ENCODE measurements around the gene GSTP1. TPM values are rescaled to one million over a fixed set of nuclear protein-coding genes. Genes with fewer than 3 reads are reported as not detected.

GSTP1 gene
- total and polyA plus RNA-seq, 8 donors, result 393 to 2,840 (median 647) TPM

GRCh38 chr11:67538306-67538705 lies 45.3 kb upstream of the GSTP1 start:
- H3K36me3 ChIP-seq, result no peaks in the 10 kb centered on the region
- TF ChIP-seq POLR2A (IDR thresholded peaks at IDR 0.05), result no peak
- no peak for TF ChIP-seq CTCF (IDR thresholded peaks at IDR 0.05)
- TF ChIP-seq POLR2AphosphoS5 (IDR thresholded peaks at IDR 0.05), result no peak
- no peak for TF ChIP-seq EP300 (IDR thresholded peaks at IDR 0.05)
- H3K4me3 ChIP-seq, result no peak overlapping the region
- peaks cover 0 to 16% (median 10%) of the 10 kb centered on the region in 4 donors for H3K9me3 ChIP-seq
- WGBS, 5 donors, result 75 to 78% (median 77%) methylated on average over 6 of the region's 6 CpGs
- no peaks in the 10 kb centered on the region for H3K27me3 ChIP-seq
- DNase-seq, result no peak
- intact Hi-C loops (cut with DNase I; ENCODE audit: low total_unique reads), result no loop called here
- H3K4me1 ChIP-seq, result no peaks in the 10 kb centered on the region
- no peak overlapping the region for H3K27ac ChIP-seq

- DNase-seq, result no peak
- 80 to 90% (median 87%) methylated on average over 9 to 10 of the region's 10 CpGs for whole genome bisulfite sequencing, 5 donors
- Histone ChIP-seq H3K4me3 (no peak overlapping the region), H3K36me3 (no peaks in the 10 kb centered on the region), H3K4me1 (no peaks in the 10 kb centered on the region), H3K27me3 (no peaks in the 10 kb centered on the region), H3K27ac (no peak overlapping the region), H3K9me3 (peaks cover 0 to 10% (median 4%) of the 10 kb centered on the region in 4 donors)
- intact Hi-C loops (cut with DNase I; ENCODE audit: low total_unique reads), result no loop called here
- TF ChIP-seq POLR2A (IDR thresholded peaks at IDR 0.05), result no peak
- no peak for TF ChIP-seq EP300 (IDR thresholded peaks at IDR 0.05)
- no peak for TF ChIP-seq POLR2AphosphoS5 (IDR thresholded peaks at IDR 0.05)
- TF ChIP-seq CTCF (IDR thresholded peaks at IDR 0.05), result no peak
Measured at GRCh38 chr11:67538823-67539505, 44.6 kb upstream of the GSTP1 start.

- Histone ChIP-seq H3K4me1 (peaks cover 0 to under 1% (median 0%) of the 10 kb centered on the region in 4 donors), H3K9me3 (peaks cover 0 to 4% (median 2%) of the 10 kb centered on the region in 4 donors), H3K4me3 (no peak overlapping the region), H3K36me3 (no peaks in the 10 kb centered on the region), H3K27ac (no peak overlapping the region), H3K27me3 (no peaks in the 10 kb centered on the region)
- no peak for DNase-seq
- 77 to 88% (median 80%) methylated on average over 4 of the region's 4 CpGs for WGBS, 5 donors
- intact Hi-C loops (cut with DNase I; ENCODE audit: low total_unique reads), result no loop called here
- TF ChIP-seq POLR2AphosphoS5 (IDR thresholded peaks at IDR 0.05) (no peak), POLR2A (IDR thresholded peaks at IDR 0.05) (no peak), CTCF (IDR thresholded peaks at IDR 0.05) (no peak), EP300 (IDR thresholded peaks at IDR 0.05) (no peak)
Measured at GRCh38 chr11:67539550-67539949, 44.1 kb upstream of the GSTP1 start.

- H3K9me3 ChIP-seq, result no peaks in the 10 kb centered on the region
- no peaks in the 10 kb centered on the region for H3K36me3 ChIP-seq
- H3K4me1 ChIP-seq, result peaks cover 0 to 6% (median 2%) of the 10 kb centered on the region in 4 donors
- H3K4me3 ChIP-seq, result no peak overlapping the region
- no peak for DNase-seq
- WGBS, 5 donors, result 89 to 93% (median 92%) methylated on average over 6 of the region's 6 CpGs
- H3K27me3 ChIP-seq, result no peaks in the 10 kb centered on the region
- H3K27ac ChIP-seq, result no peak overlapping the region
- TF ChIP-seq POLR2A (IDR thresholded peaks at IDR 0.05), result no peak
- TF ChIP-seq CTCF (IDR thresholded peaks at IDR 0.05), result no peak
- no peak for TF ChIP-seq EP300 (IDR thresholded peaks at IDR 0.05)
- TF ChIP-seq POLR2AphosphoS5 (IDR thresholded peaks at IDR 0.05), result no peak
- intact Hi-C loops (cut with DNase I; ENCODE audit: low total_unique reads), result no loop called here
Measured at GRCh38 chr11:67541198-67541597, 42.4 kb upstream of the GSTP1 start.
